ENCODE results near the gene OR1D5.
"Not testable (repeated sequence)": the region's sequence is repeated elsewhere in the genome, so short reads cannot be mapped to it uniquely, and the experiment has no call there.

GRCh38 chr17:3073850-3074249 lies 10.4 kb upstream of the OR1D5 start:
- TF ChIP-seq POLR2A (IDR thresholded peaks at IDR 0.05), result not testable (repeated sequence)
- TF ChIP-seq, protein P1, sequence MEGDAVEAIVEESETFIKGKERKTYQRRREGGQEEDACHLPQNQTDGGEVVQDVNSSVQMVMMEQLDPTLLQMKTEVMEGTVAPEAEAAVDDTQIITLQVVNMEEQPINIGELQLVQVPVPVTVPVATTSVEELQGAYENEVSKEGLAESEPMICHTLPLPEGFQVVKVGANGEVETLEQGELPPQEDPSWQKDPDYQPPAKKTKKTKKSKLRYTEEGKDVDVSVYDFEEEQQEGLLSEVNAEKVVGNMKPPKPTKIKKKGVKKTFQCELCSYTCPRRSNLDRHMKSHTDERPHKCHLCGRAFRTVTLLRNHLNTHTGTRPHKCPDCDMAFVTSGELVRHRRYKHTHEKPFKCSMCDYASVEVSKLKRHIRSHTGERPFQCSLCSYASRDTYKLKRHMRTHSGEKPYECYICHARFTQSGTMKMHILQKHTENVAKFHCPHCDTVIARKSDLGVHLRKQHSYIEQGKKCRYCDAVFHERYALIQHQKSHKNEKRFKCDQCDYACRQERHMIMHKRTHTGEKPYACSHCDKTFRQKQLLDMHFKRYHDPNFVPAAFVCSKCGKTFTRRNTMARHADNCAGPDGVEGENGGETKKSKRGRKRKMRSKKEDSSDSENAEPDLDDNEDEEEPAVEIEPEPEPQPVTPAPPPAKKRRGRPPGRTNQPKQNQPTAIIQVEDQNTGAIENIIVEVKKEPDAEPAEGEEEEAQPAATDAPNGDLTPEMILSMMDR (IDR thresholded peaks at IDR 0.05), result not testable (repeated sequence)
